Activated T-helper 2 cell treated with anti-CD3 and anti-CD28 coated beads, Interferon-gamma antibody, Interleukin-2, Interleukin-4, amounts not matched to agents 10 μg/mL and 5 μg/mL and 100 μg/mL, durations not matched to agents 14 hours and 24 hours and 36 hours (primary cell): ENCODE data around the gene SLC25A51. TPM values are rescaled to one million over a fixed set of nuclear protein-coding genes. Genes with fewer than 3 reads are reported as not detected.

ENCODE experiments used
- DNase-seq: peaks from one replicate; pipeline ENCODE4 v3.0.0; 2021; ENCODE audit warnings: low spot score
- H3K27ac Mint-ChIP-seq: one replicate; pipeline ENCODE4 v1.8.0; 2021; ENCODE audit warnings: mixed read lengths
- H3K27me3 Mint-ChIP-seq: one replicate; pipeline ENCODE4 v1.8.0; 2021; ENCODE audit warnings: low read depth, mixed read lengths
- H3K36me3 Mint-ChIP-seq: one replicate; pipeline ENCODE4 v1.8.0; 2021; ENCODE audit warnings: low read depth, mixed read lengths
- H3K4me1 Mint-ChIP-seq: one replicate; pipeline ENCODE4 v1.8.0; 2021; ENCODE audit warnings: low read depth, mixed read lengths
- H3K4me3 Mint-ChIP-seq: one replicate; pipeline ENCODE4 v1.8.0; 2021; ENCODE audit warnings: low read depth, mild to moderate bottlenecking, moderate library complexity, mixed read lengths
- H3K9me3 Mint-ChIP-seq: one replicate; pipeline ENCODE4 v1.8.0; 2021; ENCODE audit warnings: mixed read lengths
- intact Hi-C: fragments of 100-400 bp; cut with micrococcal nuclease; formaldehyde crosslinking; loops from one replicate; pipeline ENCODE4 v1.15.1; 2023
- total RNA-seq: library from RNA; stranded (reverse); gene quantifications from 2 replicates; pipeline ENCODE4 v1.2.3, GENCODE V29; 2022

The SLC25A51 gene
- total RNA-seq = 29.7 and 31.4 TPM in 2 replicates

GRCh38 chr9:37903647-37904444 lies at the start of gene SLC25A51:
SLC25A51 (minus strand) TSS chr9:37904127; CDS start chr9:37888550, 15,577 bp downstream.
- peaks cover 9% of the 10 kb centered on the region for H3K36me3 Mint-ChIP-seq
- H3K4me3 Mint-ChIP-seq = peak within 1 kb of the TSS; percentile 84
- peaks cover 15% of the 10 kb centered on the region for H3K4me1 Mint-ChIP-seq
- H3K27ac Mint-ChIP-seq = peak within 1 kb of the TSS; percentile 90
- H3K9me3 Mint-ChIP-seq = no peaks in the 10 kb centered on the region
- intact Hi-C loops = loop anchor here (1.0 to 10.0 kb wide), 12 partner anchors 47 to 488 kb away; partner anchors contain the start of genes ALDH1B1, DCAF10, POLR1E and TOMM5
- H3K27me3 Mint-ChIP-seq = peaks cover 2% of the 10 kb centered on the region
- DNase-seq = peak; percentile 91

DNA sequence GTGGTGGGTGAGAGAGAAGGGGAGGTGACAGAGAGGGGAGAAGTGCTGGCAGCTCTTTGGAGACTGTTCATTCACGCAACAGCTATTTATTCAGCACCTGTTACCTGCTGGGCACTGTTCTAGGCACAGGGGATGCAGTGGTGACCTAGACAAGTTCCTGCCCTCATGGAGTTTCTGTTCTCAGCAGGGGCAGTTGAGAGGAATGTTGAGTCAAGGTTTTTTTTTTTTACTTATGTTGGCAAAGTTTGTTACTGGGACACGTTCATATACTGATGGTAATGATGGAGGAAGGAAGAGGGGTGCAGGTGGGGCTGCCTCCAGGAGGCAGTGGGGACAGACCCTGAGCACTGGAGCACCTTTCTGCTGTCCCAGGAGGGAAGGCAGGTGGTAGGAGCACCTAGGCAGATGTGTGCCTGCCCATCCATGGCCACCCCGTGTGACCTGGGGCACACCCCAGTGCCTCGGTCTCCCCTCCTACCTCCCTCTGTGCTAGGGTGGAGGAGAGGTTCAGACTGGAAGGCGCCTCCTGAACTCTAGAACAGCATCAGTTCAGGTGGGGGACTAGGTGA lies 49.4 kb upstream of the SLC25A51 start:
- DNase-seq = no peak
- intact Hi-C loops = loop anchor here (2.0 to 10.0 kb wide), 2 partner anchors 48 to 118 kb away; partner anchors contain the start of gene SLC25A51
- Mint-ChIP-seq H3K36me3 (no peaks in the 10 kb centered on the region), H3K27me3 (no peaks in the 10 kb centered on the region), H3K9me3 (no peaks in the 10 kb centered on the region), H3K4me3 (peak overlapping the region; percentile 22), H3K27ac (peak overlapping the region; percentile 96), H3K4me1 (peaks cover 30% of the 10 kb centered on the region)

DNA sequence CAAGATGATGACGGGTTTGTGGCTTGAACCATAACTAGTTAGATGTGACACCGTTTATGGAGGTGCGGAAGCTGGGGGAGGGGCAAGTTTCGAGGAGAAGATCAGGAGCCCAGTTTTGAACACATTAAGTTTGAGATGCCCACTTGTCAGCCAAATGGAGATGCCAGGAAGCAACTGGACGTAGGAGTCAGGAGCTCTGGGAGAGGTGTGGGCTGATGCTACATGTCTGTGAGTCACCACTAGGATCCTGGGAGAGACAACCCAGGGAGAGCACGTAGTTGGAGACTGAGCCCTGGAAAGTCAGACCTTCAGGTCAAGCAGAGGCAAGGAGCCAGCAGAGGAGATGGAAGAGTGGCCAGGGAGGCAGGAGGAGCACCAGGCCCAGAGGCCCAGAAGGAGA lies 48.8 kb upstream of the SLC25A51 start:
- Mint-ChIP-seq H3K9me3 (no peaks in the 10 kb centered on the region), H3K4me3 (no peak overlapping the region), H3K27ac (peak overlapping the region; percentile 23), H3K27me3 (no peaks in the 10 kb centered on the region), H3K36me3 (no peaks in the 10 kb centered on the region), H3K4me1 (peaks cover 30% of the 10 kb centered on the region)
- DNase-seq = no peak
- intact Hi-C loops = loop anchor here (2.0 to 10.0 kb wide), 2 partner anchors 48 to 118 kb away; partner anchors contain the start of gene SLC25A51

DNA sequence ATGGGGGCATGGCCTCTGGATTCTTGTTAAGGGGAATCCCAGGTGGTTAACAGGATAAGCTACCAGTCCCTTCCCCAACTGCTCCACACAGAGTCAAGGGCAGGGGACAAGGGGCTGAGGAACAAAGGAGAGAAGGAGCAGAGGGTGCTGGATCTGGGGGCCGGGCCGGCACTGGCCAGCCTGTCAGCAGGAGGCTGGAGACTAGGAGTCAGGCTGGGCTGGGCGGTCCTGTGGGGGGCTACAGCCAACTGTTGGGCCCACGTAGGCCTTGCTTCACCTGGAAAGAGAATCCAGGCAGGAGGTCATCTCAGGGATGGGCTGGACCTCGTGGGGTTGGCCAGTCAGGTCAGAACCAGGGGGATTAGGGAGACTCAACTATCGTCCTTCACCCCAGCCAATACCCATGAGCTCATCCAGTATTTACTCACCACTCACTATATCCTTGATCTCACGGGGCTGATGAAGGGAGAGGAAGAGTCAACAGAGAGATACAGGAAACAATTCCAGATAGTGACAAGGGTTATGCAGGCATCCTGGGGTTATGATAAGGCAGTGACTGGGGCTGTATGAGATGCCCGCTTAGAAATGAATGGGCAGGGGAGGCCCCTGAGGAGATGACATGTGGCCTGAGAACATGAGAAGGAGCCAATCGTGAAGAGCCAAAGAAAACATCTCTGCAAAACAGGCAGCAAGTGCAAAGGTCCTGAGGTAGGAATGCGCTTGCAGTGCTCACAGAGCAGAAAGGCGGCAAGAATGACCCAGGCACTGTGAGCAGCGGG lies 47.9 kb upstream of the SLC25A51 start:
- intact Hi-C loops = loop anchor here (2.0 to 10.0 kb wide), 2 partner anchors 47 to 119 kb away; partner anchors contain the start of gene SLC25A51
- peak overlapping the region; percentile 23 for H3K27ac Mint-ChIP-seq

DNA sequence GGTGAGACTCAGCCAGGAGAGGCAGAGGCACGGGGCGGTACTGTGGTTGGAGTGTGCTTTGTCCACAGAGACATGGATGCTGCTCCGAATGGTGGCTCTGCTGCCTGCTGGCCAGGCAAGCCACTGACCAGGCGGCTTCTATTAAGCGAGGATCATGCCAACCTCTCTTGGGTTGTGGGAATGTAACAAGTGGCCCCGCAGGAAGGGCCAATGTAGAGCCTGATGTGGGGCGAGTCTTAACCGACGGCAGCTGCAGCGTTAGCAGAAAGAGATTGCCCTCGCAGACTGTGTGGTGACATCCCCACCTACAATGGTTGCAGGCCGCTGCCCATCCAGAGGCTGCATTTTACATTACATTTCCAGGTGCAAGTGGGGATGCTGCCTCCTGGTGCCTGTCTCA lies 46.6 kb upstream of the SLC25A51 start:
- Mint-ChIP-seq H3K36me3 (no peaks in the 10 kb centered on the region), H3K4me1 (peaks cover 30% of the 10 kb centered on the region), H3K9me3 (no peaks in the 10 kb centered on the region), H3K27ac (no peak overlapping the region), H3K4me3 (no peak overlapping the region), H3K27me3 (no peaks in the 10 kb centered on the region)
- DNase-seq = no peak
- intact Hi-C loops = loop anchor here (10.0 kb wide), 1 partner anchor 46 kb away; the partner anchor contains the start of gene SLC25A51

More for the DNA sequence above, 47.9 kb upstream of the SLC25A51 start:
- Mint-ChIP-seq H3K4me3 (no peak overlapping the region), H3K4me1 (peaks cover 30% of the 10 kb centered on the region), H3K36me3 (no peaks in the 10 kb centered on the region), H3K9me3 (no peaks in the 10 kb centered on the region), H3K27me3 (no peaks in the 10 kb centered on the region)
- no peak for DNase-seq

- Mint-ChIP-seq H3K9me3 (no peaks in the 10 kb centered on the region), H3K36me3 (no peaks in the 10 kb centered on the region), H3K27ac (no peak overlapping the region), H3K4me1 (peaks cover 25% of the 10 kb centered on the region), H3K4me3 (no peak overlapping the region), H3K27me3 (no peaks in the 10 kb centered on the region)
- DNase-seq = no peak
- intact Hi-C loops = no loop called here
Measured at GRCh38 chr9:37949576-37949975, 45.6 kb upstream of the SLC25A51 start.

DNA sequence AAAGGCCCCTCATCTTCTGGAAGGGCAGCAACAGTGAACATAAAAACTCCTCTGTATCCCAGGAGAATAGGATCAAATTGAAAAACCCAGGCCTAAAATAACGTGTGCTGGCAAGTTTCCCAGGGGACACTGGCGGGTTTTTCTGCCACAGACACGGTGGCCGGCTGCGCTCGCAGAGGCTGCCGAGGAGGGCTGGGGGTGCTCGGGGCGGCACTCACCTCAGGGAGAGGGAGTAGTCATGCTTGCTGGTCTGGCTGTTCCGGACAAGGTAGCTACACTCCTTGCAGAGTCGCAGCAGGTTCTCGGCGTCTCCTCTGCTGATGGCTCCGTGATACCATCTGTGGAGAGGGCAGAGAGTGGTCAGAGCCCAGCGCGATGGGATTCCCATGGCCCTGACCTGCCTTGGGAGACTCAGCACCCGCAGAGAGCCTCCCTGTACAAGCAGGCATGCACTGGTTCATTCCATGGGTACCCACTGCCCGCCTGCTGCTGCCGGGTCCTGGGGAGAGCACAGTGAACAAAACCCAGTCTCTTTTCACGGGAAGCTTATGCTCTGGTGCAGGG lies 44.6 kb upstream of the SLC25A51 start:
- DNase-seq = no peak
- Mint-ChIP-seq H3K27ac (no peak overlapping the region), H3K27me3 (no peaks in the 10 kb centered on the region), H3K36me3 (no peaks in the 10 kb centered on the region), H3K9me3 (no peaks in the 10 kb centered on the region), H3K4me1 (peaks cover 14% of the 10 kb centered on the region), H3K4me3 (no peak overlapping the region)
- intact Hi-C loops = no loop called here

GRCh38 chr9:37947977-37948376 lies 44.0 kb upstream of the SLC25A51 start:
- no peaks in the 10 kb centered on the region for H3K9me3 Mint-ChIP-seq
- H3K27ac Mint-ChIP-seq = no peak overlapping the region
- no peak overlapping the region for H3K4me3 Mint-ChIP-seq
- peaks cover 9% of the 10 kb centered on the region for H3K4me1 Mint-ChIP-seq
- no peak for DNase-seq
- H3K36me3 Mint-ChIP-seq = no peaks in the 10 kb centered on the region
- no peaks in the 10 kb centered on the region for H3K27me3 Mint-ChIP-seq
- intact Hi-C loops = no loop called here

DNA sequence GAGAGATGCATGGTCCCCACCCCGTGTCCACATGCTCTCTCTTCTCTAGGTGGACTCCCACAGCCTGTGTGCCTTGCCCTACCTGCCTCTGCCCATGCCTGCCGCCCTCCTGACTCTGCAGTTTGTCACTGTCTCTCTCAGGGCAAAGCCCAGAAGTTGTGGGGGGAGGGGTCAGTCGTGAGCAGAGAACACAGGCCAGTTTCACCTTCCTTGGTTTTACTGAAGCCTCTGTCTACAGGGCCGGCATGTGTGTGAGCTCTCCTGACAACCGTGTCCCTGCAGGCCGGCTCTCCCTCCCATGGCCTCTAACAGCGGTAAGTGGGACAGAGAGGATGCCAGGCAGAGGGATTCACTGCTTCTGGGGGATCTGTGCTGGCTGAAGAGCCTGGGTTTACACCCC lies 43.5 kb upstream of the SLC25A51 start:
- Mint-ChIP-seq H3K36me3 (no peaks in the 10 kb centered on the region), H3K27me3 (no peaks in the 10 kb centered on the region), H3K4me3 (no peak overlapping the region), H3K27ac (no peak overlapping the region), H3K4me1 (peaks cover 5% of the 10 kb centered on the region), H3K9me3 (no peaks in the 10 kb centered on the region)
- DNase-seq = no peak
- intact Hi-C loops = no loop called here

DNA sequence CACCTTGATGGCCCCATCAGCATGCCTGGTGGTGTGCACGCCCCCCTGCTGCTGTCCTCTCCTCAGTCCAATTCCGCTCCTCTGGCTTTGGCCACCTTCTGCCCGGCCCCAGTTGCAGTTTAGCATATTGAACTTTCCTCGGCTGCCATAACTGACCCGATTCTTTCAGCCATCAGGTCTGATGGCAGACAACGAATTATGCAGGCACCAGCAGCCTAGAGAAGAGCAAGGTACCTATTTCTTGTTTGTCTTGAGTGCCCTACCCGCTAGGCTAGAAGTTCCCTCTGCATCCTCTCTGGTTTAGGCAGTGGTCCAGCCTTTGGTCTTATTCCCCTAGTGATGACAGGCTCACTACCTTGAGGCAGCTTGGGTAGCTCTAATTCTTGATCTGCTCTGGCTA lies 43.0 kb upstream of the SLC25A51 start:
- Mint-ChIP-seq H3K4me1 (no peaks in the 10 kb centered on the region), H3K9me3 (no peaks in the 10 kb centered on the region), H3K36me3 (no peaks in the 10 kb centered on the region), H3K27me3 (no peaks in the 10 kb centered on the region), H3K4me3 (no peak overlapping the region), H3K27ac (no peak overlapping the region)
- intact Hi-C loops = no loop called here
- DNase-seq = no peak

DNA sequence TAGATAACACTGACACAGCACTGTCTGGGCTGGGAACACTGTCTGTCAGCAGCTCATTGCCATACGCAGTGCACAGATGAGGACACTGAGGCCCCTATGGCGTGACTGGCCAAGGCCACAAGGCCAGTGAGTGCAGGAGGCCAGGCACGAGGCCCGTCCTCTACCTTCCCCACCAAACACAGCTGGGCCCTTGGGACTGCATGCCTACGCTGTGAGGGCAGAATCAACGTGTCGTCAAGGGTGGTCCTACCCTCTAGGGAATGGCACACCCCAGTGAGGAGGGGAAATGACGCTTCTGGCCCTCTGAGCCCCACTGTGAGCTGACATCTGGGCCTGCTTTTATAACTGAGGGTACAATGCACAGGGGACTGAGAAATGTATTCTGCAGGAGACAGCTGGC lies 42.1 kb upstream of the SLC25A51 start:
- Mint-ChIP-seq H3K4me1 (no peaks in the 10 kb centered on the region), H3K9me3 (no peaks in the 10 kb centered on the region), H3K27ac (no peak overlapping the region), H3K27me3 (no peaks in the 10 kb centered on the region), H3K36me3 (no peaks in the 10 kb centered on the region), H3K4me3 (no peak overlapping the region)
- no peak for DNase-seq
- intact Hi-C loops = no loop called here

DNA sequence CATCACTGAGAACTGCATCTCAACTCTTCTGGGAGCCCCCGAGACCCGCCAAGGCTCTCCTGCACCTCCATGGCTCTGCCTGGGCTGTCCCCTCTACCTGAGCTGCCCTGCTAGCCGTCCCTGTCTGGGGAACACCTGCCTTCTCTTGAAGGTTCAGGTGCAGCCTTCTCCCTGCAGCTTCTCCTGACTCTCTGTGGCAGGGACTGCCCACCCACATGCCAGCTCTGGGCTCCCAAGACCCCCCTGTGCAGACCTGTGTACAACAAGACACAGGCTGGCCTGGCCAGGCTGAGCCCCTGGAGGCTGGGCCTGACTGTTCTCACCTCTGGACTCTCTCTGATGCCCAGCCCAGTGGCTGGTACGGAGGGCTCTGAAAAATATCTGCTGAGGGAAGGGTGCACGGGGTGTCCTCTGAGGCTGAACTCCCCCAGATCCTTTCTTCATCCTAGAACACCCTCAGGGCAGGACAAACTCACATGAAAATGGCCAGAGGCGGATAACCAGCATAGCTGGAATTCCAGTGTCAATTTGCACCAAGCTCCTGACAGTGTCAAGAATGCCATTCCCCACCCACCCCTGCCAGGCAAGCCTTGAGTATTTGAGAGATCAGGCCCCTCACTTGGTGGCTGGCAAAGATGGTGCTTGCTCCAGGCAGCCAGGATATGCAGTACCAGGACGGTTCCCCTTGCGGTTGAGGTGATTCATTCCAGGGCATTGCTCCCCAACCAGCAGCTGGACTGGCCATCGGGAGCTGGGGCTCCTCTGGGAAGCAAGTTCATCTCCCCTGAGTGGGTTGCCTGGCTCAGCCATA lies 40.9 kb upstream of the SLC25A51 start:
- DNase-seq = no peak
- intact Hi-C loops = no loop called here
- H3K9me3 Mint-ChIP-seq = no peaks in the 10 kb centered on the region
- H3K27me3 Mint-ChIP-seq = no peaks in the 10 kb centered on the region
- no peak overlapping the region for H3K27ac Mint-ChIP-seq
- H3K4me1 Mint-ChIP-seq = no peaks in the 10 kb centered on the region
- H3K36me3 Mint-ChIP-seq = no peaks in the 10 kb centered on the region
- no peak overlapping the region for H3K4me3 Mint-ChIP-seq
